ENCODE measurements around the gene PRR5.

Gene PRR5

GRCh38 chr22:44760476-44760875 is 58.5 kb downstream of the PRR5 start:
- no peak for DNase-seq

GRCh38 chr22:44761025-44761424 is 59.0 kb downstream of the PRR5 start:
- DNase-seq, result no peak

GRCh38 chr22:44764373-44764772 is 62.4 kb downstream of the PRR5 start:
- DNase-seq, result no peak

GRCh38 chr22:44764974-44765373 is 63.0 kb downstream of the PRR5 start:
- no peak for DNase-seq

- no peak for DNase-seq
Observed at GRCh38 chr22:44765571-44766285, 63.7 kb downstream of the PRR5 start.

- no peak for DNase-seq
Observed at GRCh38 chr22:44773082-44773481, 71.1 kb downstream of the PRR5 start.

- DNase-seq, result no peak
Observed at GRCh38 chr22:44775862-44776261, 73.9 kb downstream of the PRR5 start.

- DNase-seq, result no peak
Observed at GRCh38 chr22:44776605-44777363, 74.8 kb downstream of the PRR5 start.

GRCh38 chr22:44777364-44777755 is 75.4 kb downstream of the PRR5 start:
- DNase-seq, result no peak

- no peak for DNase-seq
Observed at GRCh38 chr22:44780876-44781449, 79.0 kb downstream of the PRR5 start.

- DNase-seq, result no peak
Observed at GRCh38 chr22:44782363-44782963, 80.5 kb downstream of the PRR5 start.

GRCh38 chr22:44783091-44783490 is 81.1 kb downstream of the PRR5 start:
- DNase-seq, result no peak

GRCh38 chr22:44783581-44783980 is 81.6 kb downstream of the PRR5 start:
- DNase-seq, result no peak

- no peak for DNase-seq
Observed at GRCh38 chr22:44786136-44786535, 84.1 kb downstream of the PRR5 start.

GRCh38 chr22:44786610-44787009 is 84.6 kb downstream of the PRR5 start:
- no peak for DNase-seq

All from CD4-positive, alpha-beta T cell treated with Interleukin-17A for 4 hours (primary cell).